HCT116 (cell line): ENCODE results near the gene SEMA4F. TPM values are rescaled to one million over a fixed set of nuclear protein-coding genes. Genes with fewer than 3 reads are reported as not detected.

Source experiments
- ATAC-seq: fragments of 200-7000 bp; cut with Tn5 transposase; 2 replicates; pipeline ENCODE4 v1.9.1; 2020; ENCODE audit warnings: mild to moderate bottlenecking, moderate library complexity
- BruUV-seq: library from RNA; stranded (reverse); fragments of 400-500 nt; replicated peaks from 2 replicates; lab custom pipeline; 2021; lab: Mats Ljungman, UMichigan
- CTCF ChIA-PET: fragments of 300-600 bp; sonication (Branson Sonifier 250); formaldehyde crosslinking; loops from one replicate; lab custom pipeline; 2021; ENCODE audit warnings: antibody characterized with exemption; lab: Charles Lee
- POLR2A ChIA-PET: fragments of 300-600, 350-600 bp; sonication (Branson Sonifier 250); formaldehyde crosslinking; loops from one replicate; lab custom pipeline; 2021; ENCODE audit warnings: antibody characterized with exemption; lab: Charles Lee
- RAD21 ChIA-PET, 2 experiments: fragments of 300-600 bp; sonication (Branson Sonifier 250); formaldehyde crosslinking; loops; one replicate each; lab custom pipeline; 2023; ENCODE audit warnings: low total read pairs in 2 of 2; ENCODE audit not compliant: uncharacterized antibody in 2 of 2, unreplicated experiment in 2 of 2, low non-redundant PET in 1 of 2; lab: Charles Lee
- DNase-seq: peaks from one replicate; pipeline ENCODE4 v3.0.0-alpha.2; 2010; ENCODE audit warnings: low read depth, low spot score
- H2AFZ ChIP-seq: fragments of 200-600 bp; shearing (Covaris generic), sonication (generic); 2 replicates; pipeline ENCODE4 v1.6.1; 2017; ENCODE audit warnings: low read depth, mixed run types, mixed read lengths, antibody characterized with exemption, low read length; ENCODE audit not compliant: poor library complexity, severe bottlenecking
- H3K27ac ChIP-seq: 2 replicates; pipeline ENCODE4 v1.5.1; 2012; ENCODE audit warnings: low read depth, low read length
- H3K27me3 ChIP-seq: fragments of 200-600 bp; sonication (generic); 2 replicates; pipeline ENCODE4 v1.6.1; 2016; ENCODE audit warnings: mixed run types, low read length, mixed read lengths; ENCODE audit not compliant: insufficient read depth
- H3K36me3 ChIP-seq, 2 experiments: fragments of 200-500 bp in 1 of 2; fragments of 200-600 bp in 1 of 2; sonication (Bioruptor generic) in 1 of 2; sonication (generic) in 1 of 2; 2 replicates each; pipeline versions ENCODE4 v1.5.1 to v1.6.1; 2014 to 2016; ENCODE audit warnings: low read length in 2 of 2, inconsistent platforms in 1 of 2, mixed read lengths in 1 of 2, mixed run types in 1 of 2; ENCODE audit not compliant: insufficient read depth in 2 of 2, control insufficient read depth in 1 of 2
- H3K4me1 ChIP-seq, 2 experiments: fragments of 200-600 bp in 1 of 2; sonication (generic) in 1 of 2; 2 replicates each; pipeline versions ENCODE4 v1.5.1 to v1.6.1; 2012 to 2017; ENCODE audit warnings: low read length in 2 of 2, inconsistent platforms in 1 of 2, mild to moderate bottlenecking in 1 of 2, mixed read lengths in 1 of 2, mixed run types in 1 of 2, moderate library complexity in 1 of 2; ENCODE audit not compliant: insufficient read depth in 2 of 2, control insufficient read depth in 1 of 2
- H3K4me2 ChIP-seq: fragments of 200-600 bp; sonication (generic); 2 replicates; pipeline ENCODE4 v1.6.1; 2017; ENCODE audit warnings: mixed run types, low read length, mixed read lengths
- H3K4me3 ChIP-seq, 2 experiments: fragments of 200-600 bp in 1 of 2; sonication (generic) in 1 of 2; replicated peaks in 1 of 2; 2 replicates each; pipeline ENCODE4 v1.5.1; 2011 to 2016; ENCODE audit warnings: low read length in 2 of 2, control low read depth in 1 of 2, low read depth in 1 of 2, mild to moderate bottlenecking in 1 of 2, mixed read lengths in 1 of 2, mixed run types in 1 of 2
- H3K79me2 ChIP-seq: fragments of 200-600 bp; sonication (generic); 2 replicates; pipeline ENCODE4 v1.6.1; 2017; ENCODE audit warnings: mild to moderate bottlenecking, mixed run types, low read length, moderate library complexity, mixed read lengths; ENCODE audit not compliant: insufficient read depth
- H3K9ac ChIP-seq: fragments of 200-600 bp; sonication (generic); 2 replicates; pipeline ENCODE4 v1.6.1; 2016; ENCODE audit warnings: low read length, mixed read lengths
- H3K9me2 ChIP-seq: fragments of 200-600 bp; sonication (generic), shearing (Covaris generic); 2 replicates; pipeline ENCODE4 v1.6.1; 2017; ENCODE audit warnings: mixed run types, mild to moderate bottlenecking, moderate library complexity; ENCODE audit not compliant: insufficient read depth
- H3K9me3 ChIP-seq, 2 experiments: fragments of 200-500 bp in 1 of 2; fragments of 200-600 bp in 1 of 2; sonication (Bioruptor generic) in 1 of 2; sonication (generic) in 1 of 2; 2 replicates each; pipeline ENCODE4 v1.6.1; 2014 to 2017; ENCODE audit warnings: low read length in 2 of 2, mixed read lengths in 2 of 2, inconsistent platforms in 1 of 2, low read depth in 1 of 2, mild to moderate bottlenecking in 1 of 2, mixed run types in 1 of 2, moderate library complexity in 1 of 2; ENCODE audit not compliant: control insufficient read depth in 1 of 2, insufficient read depth in 1 of 2
- H4K20me1 ChIP-seq: fragments of 200-600 bp; sonication (generic), shearing (Covaris generic); 2 replicates; pipeline ENCODE4 v1.6.1; 2017; ENCODE audit warnings: mixed run types, mild to moderate bottlenecking, moderate library complexity; ENCODE audit not compliant: insufficient read depth
- CEBPB ChIP-seq: IDR thresholded peaks from 2 replicates; pipeline ENCODE4 v1.6.1; 2012; ENCODE audit warnings: low read depth
- CTCF ChIP-seq, 3 experiments: fragments of 200-600 bp in 1 of 3; sonication (generic) in 1 of 3; IDR thresholded peaks in 2 of 3; conservative IDR thresholded peaks in 1 of 3; 2 replicates each; pipeline ENCODE4 v1.5.1; 2012 to 2017; ENCODE audit warnings: low read depth in 2 of 3, low read length in 2 of 3, antibody characterized with exemption in 1 of 3, borderline replicate concordance in 1 of 3, control low read depth in 1 of 3, mild to moderate bottlenecking in 1 of 3, mixed read lengths in 1 of 3, mixed run types in 1 of 3, moderate library complexity in 1 of 3; ENCODE audit not compliant: insufficient read depth in 1 of 3
- EGR1 ChIP-seq: IDR thresholded peaks from 2 replicates; pipeline ENCODE4 v1.6.1; 2012; ENCODE audit warnings: low read depth
- EZH2 ChIP-seq: fragments of 200-600 bp; sonication (generic); IDR thresholded peaks from 2 replicates; pipeline ENCODE4 v1.6.1; 2017; ENCODE audit warnings: antibody characterized with exemption, mixed run types
- MAX ChIP-seq: IDR thresholded peaks from 2 replicates; pipeline ENCODE4 v1.6.1; 2012
- POLR2AphosphoS5 ChIP-seq: IDR thresholded peaks from 2 replicates; pipeline ENCODE4 v1.6.1; 2011; ENCODE audit warnings: mild to moderate bottlenecking, low read depth, low read length, moderate library complexity
- RAD21 ChIP-seq: IDR thresholded peaks from 2 replicates; pipeline ENCODE4 v1.6.1; 2012; ENCODE audit warnings: low read depth, mild to moderate bottlenecking
- SP1 ChIP-seq: IDR thresholded peaks from 2 replicates; pipeline ENCODE4 v1.6.1; 2012; ENCODE audit warnings: low read depth
- TCF7L2 ChIP-seq: IDR thresholded peaks from 2 replicates; pipeline ENCODE4 v1.7.0; 2011; ENCODE audit warnings: borderline replicate concordance, inconsistent platforms; ENCODE audit not compliant: insufficient read depth, insufficient read length; ENCODE audit errors: extremely low read depth
- YY1 ChIP-seq: IDR thresholded peaks from 2 replicates; pipeline ENCODE4 v1.6.1; 2011; ENCODE audit warnings: low read length, low read depth, moderate library complexity, mild to moderate bottlenecking; ENCODE audit not compliant: insufficient replicate concordance; ENCODE audit errors: extremely low read depth
- ZNF274 ChIP-seq: fragments of 200-500 bp; sonication (Bioruptor generic); IDR thresholded peaks from 2 replicates; pipeline ENCODE4 v1.6.1; 2014; ENCODE audit warnings: mild to moderate bottlenecking, low read depth, low read length, inconsistent platforms
- intact Hi-C: fragments of 100-400 bp; cut with micrococcal nuclease; formaldehyde crosslinking; loops from 2 replicates; pipeline ENCODE4 v1.10.0; 2022
- total RNA-seq: library from RNA; stranded (reverse); gene quantifications from one replicate; pipeline ENCODE4 v1.2.1, GENCODE V29; 2021; ENCODE audit not compliant: unreplicated experiment

SEMA4F gene
- total RNA-seq, 1 experiment from 2014 or later, result 12.3 TPM

- POLR2A ChIA-PET, result no interaction called here
- intact Hi-C loops, result no loop called here
- BruUV-seq, result no TSS peak
- RAD21 ChIA-PET, result no interaction called here
- H3K4me1 ChIP-seq, result no peaks in the 10 kb centered on the region
- TF ChIP-seq EGR1, result no peak
- TF ChIP-seq CTCF (IDR thresholded peaks at IDR 0.05 in 2 of 3, conservative IDR thresholded peaks at IDR 0.05 in 1 of 3; ENCODE audit: borderline replicate concordance in 1 of 3, insufficient read depth in 1 of 3, low read depth in 2 of 3, low read length in 2 of 3), result no peak
- TF ChIP-seq RAD21, result no peak
- TF ChIP-seq TCF7L2, result no peak
- TF ChIP-seq CEBPB, result no peak
- no peak for TF ChIP-seq ZNF274
- TF ChIP-seq, all 23 proteins: peak for 0
- H3K36me3 ChIP-seq, result no peaks in the 10 kb centered on the region
- no peaks in the 10 kb centered on the region for H4K20me1 ChIP-seq
- H3K4me3 ChIP-seq, result no peak overlapping the region
- H3K4me2 ChIP-seq, result no peak overlapping the region
- H3K27me3 ChIP-seq, result no peaks in the 10 kb centered on the region
- no peaks in the 10 kb centered on the region for H3K9me3 ChIP-seq
- H2AFZ ChIP-seq, result no peak overlapping the region
- ATAC-seq (no peak), DNase-seq (no peak)
- H3K9ac ChIP-seq, result no peak overlapping the region
- H3K79me2 ChIP-seq, result no peaks in the 10 kb centered on the region
- CTCF ChIA-PET, result no interaction called here
- H3K9me2 ChIP-seq, result no peaks in the 10 kb centered on the region
- no peak overlapping the region for H3K27ac ChIP-seq
These were observed 34.3 kb upstream of the SEMA4F start for GRCh38 chr2:74619651-74620297.

GRCh38 chr2:74620671-74621070, 33.4 kb upstream of the SEMA4F start:
- no peaks in the 10 kb centered on the region for H3K9me2 ChIP-seq
- H3K9ac ChIP-seq, result no peak overlapping the region
- RAD21 ChIA-PET, result no interaction called here
- no peak overlapping the region for H3K4me3 ChIP-seq
- DNase-seq, result no peak
- TF ChIP-seq EZH2, result no peak
- no peak for TF ChIP-seq SP1
- no peak for TF ChIP-seq MAX
- TF ChIP-seq POLR2AphosphoS5, result no peak
- no peak for TF ChIP-seq YY1
- no peak overlapping the region for H3K27ac ChIP-seq
- no peaks in the 10 kb centered on the region for H3K36me3 ChIP-seq
- H3K9me3 ChIP-seq, result no peaks in the 10 kb centered on the region
- H3K4me1 ChIP-seq, result no peaks in the 10 kb centered on the region
- CTCF ChIA-PET, result no interaction called here
- H3K4me2 ChIP-seq, result no peak overlapping the region
- no peaks in the 10 kb centered on the region for H3K27me3 ChIP-seq
- ATAC-seq, result no peak
- intact Hi-C loops, result no loop called here
- BruUV-seq, result no TSS peak
- POLR2A ChIA-PET, result no interaction called here
- H2AFZ ChIP-seq, result no peak overlapping the region
- no peaks in the 10 kb centered on the region for H3K79me2 ChIP-seq
- no peaks in the 10 kb centered on the region for H4K20me1 ChIP-seq
